Stimulated activated CD8-positive, alpha-beta memory T cell treated with anti-CD3 and anti-CD28 coated beads, Interleukin-2, amount 100 ng/mL, for 48 hours (primary cell): ENCODE measurements around the gene P4HA1.

Experiments
- DNase-seq, 2 donors: peaks; one replicate each; pipeline ENCODE4 v3.0.0-alpha.2; 2020; ENCODE audit warnings: low read depth in 2 of 2

P4HA1 gene

DNA sequence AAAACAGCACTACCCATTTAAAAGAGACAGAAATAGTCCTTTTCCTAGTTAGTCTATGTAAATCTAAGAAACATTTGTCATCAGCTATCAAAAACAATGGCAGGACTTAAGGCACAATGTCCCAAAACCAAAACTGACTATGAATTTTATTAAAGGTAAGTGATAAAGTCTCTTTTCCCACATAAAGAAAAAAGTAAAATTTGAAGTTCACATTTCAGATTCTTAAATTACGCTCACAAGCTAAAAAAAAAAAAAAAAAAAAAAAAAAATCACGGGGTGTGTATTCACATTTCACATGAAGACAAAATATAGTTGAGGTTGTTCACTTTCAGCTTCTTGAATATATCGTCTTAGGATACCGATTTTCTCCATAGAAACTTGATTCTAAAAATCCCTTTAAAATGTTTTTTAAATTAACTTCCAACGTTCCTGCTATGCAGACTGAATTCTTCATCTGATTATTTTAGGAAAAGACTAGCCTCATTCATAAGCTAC, 1.6 kb downstream of the P4HA1 start:
- no peak for DNase-seq

- no peak for DNase-seq
These were observed 2.5 kb downstream of the P4HA1 start for GRCh38 chr10:73093922-73094850.

DNA sequence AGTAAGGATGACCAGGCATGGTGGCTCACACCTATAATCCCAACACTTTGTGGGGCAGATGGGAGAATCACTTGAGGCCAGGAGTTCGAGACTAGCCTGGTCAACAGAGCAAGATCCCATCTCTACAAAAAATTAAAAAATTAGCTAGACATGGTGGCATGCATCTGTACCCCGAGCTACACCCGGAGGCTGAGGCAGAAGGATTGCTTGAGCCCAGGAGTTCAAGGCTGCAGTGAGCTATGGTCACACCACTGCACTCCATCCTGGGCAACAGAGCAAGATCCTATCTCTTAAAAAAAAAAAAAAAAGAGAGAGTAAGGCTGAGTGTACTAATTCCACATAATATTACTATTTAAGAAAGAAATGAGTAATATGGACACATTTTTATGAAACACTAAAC, 3.8 kb downstream of the P4HA1 start:
- DNase-seq: no peak

DNA sequence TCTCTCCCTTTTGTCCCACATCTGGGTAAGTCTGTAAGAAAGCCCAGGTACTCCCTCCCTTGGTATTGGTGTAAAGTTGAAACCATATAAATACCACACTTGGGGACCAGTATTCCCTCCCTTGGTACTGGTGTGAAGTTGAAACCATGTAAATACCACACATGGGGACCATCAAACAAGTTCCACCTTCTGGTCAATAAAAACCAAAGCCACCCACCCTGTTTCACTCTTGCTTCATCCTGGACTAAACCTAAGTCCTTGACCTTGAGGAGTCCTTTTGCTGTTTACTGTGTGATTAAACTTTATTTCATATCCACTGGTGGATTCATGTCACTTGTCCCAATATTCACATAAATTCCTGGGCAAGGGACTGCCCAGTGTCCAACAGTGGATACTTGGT, 8.4 kb downstream of the P4HA1 start:
- DNase-seq: no peak

DNA sequence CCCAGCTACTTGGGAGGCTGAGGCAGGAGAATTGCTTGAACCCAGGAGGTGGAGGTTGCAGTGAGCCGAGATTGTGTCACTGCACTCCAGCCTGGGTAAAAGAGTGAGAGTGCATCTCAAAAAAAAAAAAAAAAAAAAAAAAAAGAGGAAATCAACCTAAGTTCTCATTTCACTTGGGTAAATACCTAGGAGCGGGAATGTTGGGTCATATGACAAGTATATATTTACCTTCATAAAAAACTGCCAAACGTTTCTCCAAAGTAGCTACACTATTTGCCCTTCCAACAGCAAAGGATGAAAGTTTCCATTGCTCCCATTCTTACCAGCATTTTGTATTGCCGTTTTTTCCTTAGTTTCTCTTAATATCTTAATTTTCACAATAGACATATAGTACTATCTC, 9.8 kb downstream of the P4HA1 start:
- no peak for DNase-seq

DNA sequence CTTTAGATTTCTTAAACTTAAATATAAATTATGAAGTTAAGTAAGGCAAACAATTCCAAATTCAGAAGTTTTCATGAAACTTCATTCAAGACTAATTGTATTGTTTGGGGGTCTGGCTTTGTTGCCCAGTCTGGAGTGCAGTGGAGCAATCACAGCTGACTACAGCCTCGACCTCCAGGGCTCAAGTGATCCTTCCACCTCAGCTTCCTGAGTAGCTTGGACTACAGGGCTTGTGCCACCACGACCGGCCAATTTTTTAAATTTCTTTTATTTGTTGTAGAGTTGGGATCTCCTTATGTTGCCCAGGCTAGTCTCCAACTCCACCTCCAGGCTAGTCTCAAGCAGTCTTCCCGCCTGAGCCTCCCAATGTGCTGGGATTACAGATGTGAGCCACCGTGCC, 12.5 kb downstream of the P4HA1 start:
- no peak for DNase-seq

DNA sequence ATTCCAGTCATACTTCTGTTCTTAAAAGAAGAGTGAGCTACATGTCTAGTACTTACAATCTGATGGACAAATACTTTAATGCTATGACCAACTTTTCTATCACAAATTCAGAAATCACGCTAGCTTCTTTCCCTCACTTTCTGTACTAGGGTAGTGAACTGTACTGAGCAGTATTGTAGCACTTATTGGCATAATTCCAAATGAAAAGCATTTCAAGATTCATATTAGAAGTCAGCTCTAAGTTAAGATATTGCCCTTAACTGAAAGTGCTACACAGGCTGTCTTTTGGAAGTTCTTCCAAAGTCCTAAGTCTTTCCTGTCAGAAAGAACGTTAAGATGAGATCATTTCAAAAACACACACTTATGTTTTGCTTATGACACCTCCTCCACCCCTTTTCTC, 13.4 kb downstream of the P4HA1 start:
- no peak for DNase-seq

DNA sequence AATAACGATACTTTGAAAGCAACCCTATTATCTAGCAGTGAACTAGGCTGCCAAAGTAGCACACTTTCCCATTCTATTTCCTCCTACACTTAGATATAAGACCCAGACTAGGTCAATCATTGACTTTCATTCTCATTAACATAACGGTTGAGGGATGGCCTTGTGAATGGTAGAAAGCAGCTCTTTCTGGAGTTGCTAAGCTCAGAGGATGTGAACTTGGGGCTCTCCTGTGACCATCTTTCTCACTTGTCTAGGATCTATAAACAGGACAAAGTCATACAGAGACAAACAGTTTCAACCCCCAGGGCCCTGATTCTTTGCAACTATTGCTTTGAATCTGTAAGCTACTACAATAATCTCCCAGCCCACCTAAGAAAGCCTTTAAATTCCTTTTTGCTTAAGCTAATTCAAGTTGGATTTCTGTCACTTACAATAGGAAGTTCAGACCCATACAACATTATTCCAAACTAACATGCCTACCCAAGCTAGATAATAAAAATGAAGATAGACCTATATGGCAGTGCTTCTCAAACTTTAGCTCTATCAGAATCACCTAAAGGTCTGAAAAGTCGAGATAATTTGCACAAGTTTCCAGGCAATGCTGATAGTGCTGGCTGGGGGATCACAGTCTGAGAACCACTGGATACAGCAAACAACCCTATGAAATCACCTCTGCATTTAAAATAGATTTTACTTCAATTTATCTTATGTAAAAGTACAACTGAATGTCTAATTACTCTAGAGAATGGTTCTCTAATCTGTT, 16.7 kb downstream of the P4HA1 start:
- no peak for DNase-seq

- DNase-seq: no peak
These were observed 20.1 kb downstream of the P4HA1 start for GRCh38 chr10:73076360-73077183.

- no peak for DNase-seq
These were observed 20.8 kb downstream of the P4HA1 start for GRCh38 chr10:73075829-73076228.

DNA sequence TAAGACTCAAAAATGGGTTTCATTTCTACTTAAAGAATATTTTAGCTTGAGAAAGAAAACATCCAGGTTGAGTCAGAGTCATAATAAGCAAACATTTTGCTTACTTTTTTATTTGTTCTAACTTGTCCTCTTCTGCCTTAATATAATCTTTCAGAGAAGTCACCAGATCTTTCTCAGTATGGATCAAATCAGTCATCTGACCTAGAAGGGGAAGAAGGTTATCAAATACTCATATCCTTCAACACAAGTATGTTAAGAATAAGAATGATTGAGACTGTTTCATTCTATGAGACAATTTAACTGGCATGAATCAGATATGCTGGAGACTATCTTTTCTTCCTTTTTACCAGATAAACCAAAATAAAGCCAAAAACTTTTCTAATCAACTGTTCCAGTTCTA, 23.0 kb downstream of the P4HA1 start:
- DNase-seq: no peak

DNA sequence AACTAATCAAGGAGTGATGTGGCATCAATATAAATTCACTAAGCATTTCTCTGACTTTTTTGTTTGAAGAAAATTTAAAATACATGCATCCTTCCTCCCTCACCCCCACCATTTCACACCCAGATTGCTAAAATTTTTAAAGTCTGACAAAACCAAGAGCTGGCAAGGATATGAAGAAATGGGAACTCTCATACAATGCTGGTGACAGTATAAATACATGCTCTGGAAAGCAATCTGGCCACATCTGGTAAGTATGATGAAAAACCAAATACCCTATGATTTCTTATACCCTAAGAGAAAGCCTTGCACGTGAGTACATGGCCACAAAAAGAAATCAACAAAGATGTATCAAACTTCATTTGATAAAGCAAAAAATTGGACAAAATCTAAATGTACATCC, 31.2 kb downstream of the P4HA1 start:
- DNase-seq: no peak

- no peak for DNase-seq
These were observed 34.9 kb downstream of the P4HA1 start for GRCh38 chr10:73061743-73062142.

GRCh38 chr10:73060738-73061635, 35.7 kb downstream of the P4HA1 start:
- DNase-seq: no peak

GRCh38 chr10:73060173-73060572, 36.5 kb downstream of the P4HA1 start:
- DNase-seq: no peak

DNA sequence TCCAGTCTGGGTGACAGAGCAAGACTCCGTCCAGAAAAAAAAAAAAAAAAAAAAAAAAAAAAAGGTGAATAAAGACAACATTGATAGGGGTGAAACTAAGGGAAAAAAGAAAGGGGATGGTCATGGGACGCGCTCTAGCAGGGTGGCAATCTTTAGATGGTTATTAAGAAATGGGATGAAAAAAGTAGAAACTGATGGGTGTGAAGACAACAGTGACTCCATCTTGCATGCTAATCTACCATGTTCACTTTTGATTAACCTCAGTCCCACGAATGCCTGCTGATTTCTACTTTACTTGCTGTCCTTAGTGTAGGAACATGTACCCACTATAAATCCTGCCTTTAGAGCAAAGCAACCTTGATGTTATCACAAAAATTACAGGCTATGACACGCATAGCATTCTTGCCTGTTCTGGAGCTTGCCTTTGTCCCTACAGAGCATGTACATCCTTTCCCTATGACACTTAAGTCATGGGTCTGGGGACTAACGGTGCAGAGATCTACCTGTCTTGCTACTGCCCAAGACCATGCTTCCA, 38.5 kb downstream of the P4HA1 start:
- no peak for DNase-seq

DNA sequence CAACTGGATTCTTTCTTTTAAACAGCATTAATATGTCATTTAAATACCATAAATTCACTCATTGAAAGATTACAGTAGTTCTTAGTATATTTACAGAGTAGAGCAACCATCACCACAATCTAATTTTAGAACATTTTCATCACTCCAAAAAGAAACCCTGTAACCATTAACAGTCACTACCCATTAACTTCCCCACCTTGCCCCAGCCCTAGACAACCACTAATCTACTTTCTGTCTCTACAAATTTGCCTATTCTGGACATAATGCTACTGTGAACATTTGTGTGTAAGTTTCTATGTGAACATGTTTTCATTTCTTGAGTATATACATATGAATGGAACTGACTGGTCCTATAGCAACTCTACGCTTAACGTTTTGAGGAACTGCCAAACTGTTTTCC, 42.4 kb downstream of the P4HA1 start:
- no peak for DNase-seq

DNA sequence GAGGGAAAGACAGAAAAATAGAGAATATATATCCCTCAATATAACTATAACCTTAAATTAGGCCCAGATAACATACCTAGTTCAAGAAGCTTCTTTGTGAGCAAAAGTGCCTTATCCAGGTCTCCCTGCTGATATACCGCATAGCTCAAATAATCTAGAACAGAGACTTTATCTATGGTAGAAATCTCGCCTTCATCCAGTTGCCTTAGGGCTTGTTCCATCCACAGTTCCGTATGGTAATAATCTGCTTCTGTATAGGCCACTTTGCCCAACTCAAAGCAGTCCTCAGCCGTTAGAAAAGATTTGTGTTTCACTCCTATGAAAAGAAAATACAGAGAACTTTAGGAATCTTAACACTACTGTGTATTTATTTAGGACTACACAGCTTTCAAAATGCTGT, 43.4 kb downstream of the P4HA1 start:
- no peak for DNase-seq

DNA sequence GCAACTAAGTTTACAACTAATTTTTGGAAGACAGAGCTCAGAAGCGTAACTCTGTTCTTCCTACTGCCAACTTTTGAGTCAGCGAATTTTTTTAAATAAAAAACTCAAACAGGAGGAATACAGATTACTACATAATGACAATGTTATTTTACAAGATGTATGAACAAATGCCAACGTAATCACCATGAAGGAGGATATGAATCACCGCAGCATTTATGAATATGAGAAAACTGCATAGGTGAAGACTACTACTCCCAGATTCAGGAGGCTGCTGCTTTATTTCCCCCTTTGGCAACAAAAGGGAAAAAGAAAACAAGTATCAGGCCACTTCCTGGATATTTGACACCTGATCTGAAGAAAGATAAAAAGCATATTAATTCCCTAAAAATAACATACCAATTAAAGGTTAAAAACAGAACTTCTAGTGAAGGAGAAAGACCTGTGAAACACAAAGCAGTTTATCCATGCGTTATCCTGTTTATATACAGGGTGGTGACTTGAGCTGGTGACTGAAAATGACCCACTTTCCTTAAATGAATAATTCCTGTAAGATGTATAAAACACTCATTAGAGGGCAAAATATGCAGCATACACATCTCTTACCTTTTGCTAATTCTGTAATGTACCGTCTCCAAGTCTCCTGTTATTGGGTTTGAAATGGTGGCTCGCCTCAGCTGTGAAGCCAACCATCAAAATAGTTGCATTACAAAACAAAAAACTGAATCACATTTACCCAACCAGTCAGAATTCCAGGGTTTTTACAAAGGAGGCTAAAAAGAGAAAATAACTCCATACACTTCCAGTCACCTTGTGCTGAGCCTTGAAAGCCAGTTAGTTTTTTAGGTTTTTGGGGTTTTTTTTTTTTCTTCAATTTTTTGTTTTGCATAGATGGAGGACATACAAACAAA, 52.0 kb downstream of the P4HA1 start:
- DNase-seq: no peak
